WTC11 (cell line): ENCODE data around the gene CHRNA4. TPM values are rescaled to one million over a fixed set of nuclear protein-coding genes. Genes with fewer than 3 reads are reported as not detected.
A peak's percentile ranks its signal among the peaks of the same experiment; 100 is the strongest.

ENCODE experiments used
- ATAC-seq: fragments of 200-7000 bp; cut with Tn5 transposase; 2 replicates; pipeline ENCODE4 v1.10.0; 2021; ENCODE audit warnings: mild to moderate bottlenecking, moderate library complexity
- CTCF ChIA-PET: fragments of 300-600 bp; sonication (Branson Sonifier 250); formaldehyde crosslinking; loops from one replicate; lab custom pipeline; 2021; ENCODE audit warnings: antibody characterized with exemption; lab: Charles Lee
- POLR2A ChIA-PET: fragments of 350-600 bp; sonication (Branson Sonifier 250); formaldehyde crosslinking; loops from one replicate; lab custom pipeline; 2021; ENCODE audit warnings: antibody characterized with exemption; lab: Charles Lee
- DNase-seq: peaks from one replicate; pipeline ENCODE4 v3.0.0; 2021; ENCODE audit warnings: low spot score
- H3K27ac Mint-ChIP-seq: 2 replicates; pipeline ENCODE4 v1.8.0; 2021; ENCODE audit warnings: mixed read lengths
- H3K27me3 Mint-ChIP-seq: 2 replicates; pipeline ENCODE4 v1.8.0; 2021; ENCODE audit warnings: low read depth, mild to moderate bottlenecking, moderate library complexity, mixed read lengths
- H3K36me3 Mint-ChIP-seq: 2 replicates; pipeline ENCODE4 v1.8.0; 2021; ENCODE audit warnings: mixed read lengths
- H3K4me1 Mint-ChIP-seq: 2 replicates; pipeline ENCODE4 v1.8.0; 2022; ENCODE audit warnings: mixed read lengths
- H3K4me3 Mint-ChIP-seq: 2 replicates; pipeline ENCODE4 v1.8.0; 2021; ENCODE audit warnings: mild to moderate bottlenecking, moderate library complexity, mixed read lengths
- H3K9me3 Mint-ChIP-seq: 2 replicates; pipeline ENCODE4 v1.8.0; 2021; ENCODE audit warnings: mixed read lengths
- ATF1 ChIP-seq: sonication (generic); formaldehyde crosslinking; IDR thresholded peaks from 2 replicates; pipeline ENCODE4 v1.8.1; 2023; ENCODE audit warnings: mild to moderate bottlenecking, moderate library complexity, missing genetic modification reagents
- CTCF ChIP-seq: fragments of 200-600 bp; IDR thresholded peaks from 2 replicates; pipeline ENCODE4 v1.8.0; 2022; ENCODE audit warnings: antibody characterized with exemption
- ELF4 ChIP-seq: sonication (generic); formaldehyde crosslinking; IDR thresholded peaks from 2 replicates; pipeline ENCODE4 v1.8.1; 2022; ENCODE audit warnings: low read depth, mild to moderate bottlenecking, moderate library complexity, missing genetic modification reagents
- EMX1 ChIP-seq: fragments of 250-450 bp; sonication (Bioruptor Pico); IDR thresholded peaks from 2 replicates; pipeline ENCODE4 v1.8.0; 2021; ENCODE audit warnings: mild to moderate bottlenecking
- ESRRA ChIP-seq: sonication (generic); formaldehyde crosslinking; IDR thresholded peaks from 2 replicates; pipeline ENCODE4 v1.8.1; 2022; ENCODE audit warnings: mild to moderate bottlenecking, missing genetic modification reagents, borderline replicate concordance
- ETV6 ChIP-seq: sonication (generic); formaldehyde crosslinking; IDR thresholded peaks from 2 replicates; pipeline ENCODE4 v1.8.1; 2022; ENCODE audit warnings: mild to moderate bottlenecking, missing genetic modification reagents
- FOXP1 ChIP-seq: sonication (generic); formaldehyde crosslinking; IDR thresholded peaks from 2 replicates; pipeline ENCODE4 v1.8.0; 2022; ENCODE audit warnings: missing genetic modification reagents, mild to moderate bottlenecking, moderate library complexity, borderline replicate concordance
- GTF2I ChIP-seq: fragments of 250-450 bp; sonication (Bioruptor Pico); conservative IDR thresholded peaks from 2 replicates; pipeline ENCODE4 v1.4.0; 2021; ENCODE audit warnings: mild to moderate bottlenecking
- MXD4 ChIP-seq: fragments of 250-450 bp; sonication (Bioruptor Pico); IDR thresholded peaks from 2 replicates; pipeline ENCODE4 v1.8.0; 2021; ENCODE audit warnings: mild to moderate bottlenecking, moderate library complexity, borderline replicate concordance
- SMAD4 ChIP-seq: sonication (generic); formaldehyde crosslinking; IDR thresholded peaks from 2 replicates; pipeline ENCODE4 v1.8.0; 2022; ENCODE audit warnings: mild to moderate bottlenecking, missing genetic modification reagents
- SOX15 ChIP-seq: fragments of 250-450 bp; sonication (Bioruptor Pico); IDR thresholded peaks from 2 replicates; pipeline ENCODE4 v1.9.0; 2021; ENCODE audit warnings: mild to moderate bottlenecking
- TP53 ChIP-seq: sonication (generic); formaldehyde crosslinking; IDR thresholded peaks from 2 replicates; pipeline ENCODE4 v1.8.1; 2023; ENCODE audit warnings: mild to moderate bottlenecking, missing genetic modification reagents
- ZMAT4 ChIP-seq: fragments of 250-450 bp; sonication (Bioruptor Pico); IDR thresholded peaks from 2 replicates; pipeline ENCODE4 v1.9.0; 2021; ENCODE audit warnings: mild to moderate bottlenecking
- ZNF121 ChIP-seq: sonication (generic); formaldehyde crosslinking; IDR thresholded peaks from 2 replicates; pipeline ENCODE4 v1.8.0; 2023; ENCODE audit warnings: missing genetic modification reagents
- ZNF232 ChIP-seq: sonication (generic); formaldehyde crosslinking; IDR thresholded peaks from 2 replicates; pipeline ENCODE4 v1.8.0; 2022; ENCODE audit warnings: mild to moderate bottlenecking, missing genetic modification reagents
- ZNF263 ChIP-seq: sonication (generic); formaldehyde crosslinking; IDR thresholded peaks from 2 replicates; pipeline ENCODE4 v1.8.1; 2022; ENCODE audit warnings: low read depth, mild to moderate bottlenecking, moderate library complexity, missing genetic modification reagents
- ZNF317 ChIP-seq: sonication (generic); formaldehyde crosslinking; IDR thresholded peaks from 2 replicates; pipeline ENCODE4 v1.8.1; 2023; ENCODE audit warnings: low read depth, mild to moderate bottlenecking, moderate library complexity, missing genetic modification reagents, borderline replicate concordance
- total RNA-seq: library from RNA; stranded (reverse); gene quantifications from 3 replicates; pipeline ENCODE4 v1.2.3, GENCODE V29; 2021
- TF ChIP-seq, protein P1 (sequence below): sonication (generic); formaldehyde crosslinking; IDR thresholded peaks from 2 replicates; pipeline ENCODE4 v1.8.0; 2022; ENCODE audit warnings: mild to moderate bottlenecking, missing genetic modification reagents
- TF ChIP-seq, protein P2 (sequence below): sonication (generic); formaldehyde crosslinking; IDR thresholded peaks from 2 replicates; pipeline ENCODE4 v1.8.0; 2023; ENCODE audit warnings: mild to moderate bottlenecking, missing genetic modification reagents
- TF ChIP-seq, protein P3 (sequence below): sonication (generic); formaldehyde crosslinking; IDR thresholded peaks from 2 replicates; pipeline ENCODE4 v1.8.1; 2023; ENCODE audit warnings: mild to moderate bottlenecking, missing genetic modification reagents, moderate library complexity

Gene CHRNA4
- total RNA-seq, 1 experiment from 2014 or later = 2.5 TPM

- H3K27ac Mint-ChIP-seq = no peak overlapping the region
- peaks cover 12% of the 10 kb centered on the region for H3K4me1 Mint-ChIP-seq
- ATAC-seq = no peak
- no peaks in the 10 kb centered on the region for H3K9me3 Mint-ChIP-seq
- no peaks in the 10 kb centered on the region for H3K36me3 Mint-ChIP-seq
- H3K27me3 Mint-ChIP-seq = peaks cover 9% of the 10 kb centered on the region
- peak; percentile 91 for TF ChIP-seq ZNF263 (CRISPR knock-in tag)
- TF ChIP-seq, protein P1, sequence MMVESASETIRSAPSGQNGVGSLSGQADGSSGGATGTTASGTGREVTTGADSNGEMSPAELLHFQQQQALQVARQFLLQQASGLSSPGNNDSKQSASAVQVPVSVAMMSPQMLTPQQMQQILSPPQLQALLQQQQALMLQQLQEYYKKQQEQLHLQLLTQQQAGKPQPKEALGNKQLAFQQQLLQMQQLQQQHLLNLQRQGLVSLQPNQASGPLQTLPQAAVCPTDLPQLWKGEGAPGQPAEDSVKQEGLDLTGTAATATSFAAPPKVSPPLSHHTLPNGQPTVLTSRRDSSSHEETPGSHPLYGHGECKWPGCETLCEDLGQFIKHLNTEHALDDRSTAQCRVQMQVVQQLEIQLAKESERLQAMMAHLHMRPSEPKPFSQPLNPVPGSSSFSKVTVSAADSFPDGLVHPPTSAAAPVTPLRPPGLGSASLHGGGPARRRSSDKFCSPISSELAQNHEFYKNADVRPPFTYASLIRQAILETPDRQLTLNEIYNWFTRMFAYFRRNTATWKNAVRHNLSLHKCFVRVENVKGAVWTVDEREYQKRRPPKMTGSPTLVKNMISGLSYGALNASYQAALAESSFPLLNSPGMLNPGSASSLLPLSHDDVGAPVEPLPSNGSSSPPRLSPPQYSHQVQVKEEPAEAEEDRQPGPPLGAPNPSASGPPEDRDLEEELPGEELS (CRISPR knock-in tag) = no peak
- POLR2A ChIA-PET = no interaction called here
- H3K4me3 Mint-ChIP-seq = no peak overlapping the region
- CTCF ChIA-PET = interaction anchor here (0.7 to 2.6 kb wide), 3 partner anchors 12 to 24 kb away, joined by 3 to 21 read pairs (median 9); no protein-coding TSS in a partner anchor
- no peak for DNase-seq
Measured at GRCh38 chr20:63365601-63366389, 4.6 kb upstream of the CHRNA4 start.

- POLR2A ChIA-PET = no interaction called here
- H3K27ac Mint-ChIP-seq = no peak overlapping the region; the same call in 1 of the 2 replicates
Measured at GRCh38 chr20:63364801-63365585, 3.8 kb upstream of the CHRNA4 start.

GRCh38 chr20:63363981-63364561 lies 2.9 kb upstream of the CHRNA4 start:
- H3K9me3 Mint-ChIP-seq = no peaks in the 10 kb centered on the region
- TF ChIP-seq ZNF317 (no peak), ZNF232 (no peak), EMX1 (CRISPR knock-in tag) (no peak), ZNF121 (CRISPR knock-in tag) (no peak), ZMAT4 (CRISPR knock-in tag) (no peak), SOX15 (CRISPR knock-in tag) (no peak), SMAD4 (no peak), ETV6 (CRISPR knock-in tag) (no peak)
- TF ChIP-seq, protein P2, sequence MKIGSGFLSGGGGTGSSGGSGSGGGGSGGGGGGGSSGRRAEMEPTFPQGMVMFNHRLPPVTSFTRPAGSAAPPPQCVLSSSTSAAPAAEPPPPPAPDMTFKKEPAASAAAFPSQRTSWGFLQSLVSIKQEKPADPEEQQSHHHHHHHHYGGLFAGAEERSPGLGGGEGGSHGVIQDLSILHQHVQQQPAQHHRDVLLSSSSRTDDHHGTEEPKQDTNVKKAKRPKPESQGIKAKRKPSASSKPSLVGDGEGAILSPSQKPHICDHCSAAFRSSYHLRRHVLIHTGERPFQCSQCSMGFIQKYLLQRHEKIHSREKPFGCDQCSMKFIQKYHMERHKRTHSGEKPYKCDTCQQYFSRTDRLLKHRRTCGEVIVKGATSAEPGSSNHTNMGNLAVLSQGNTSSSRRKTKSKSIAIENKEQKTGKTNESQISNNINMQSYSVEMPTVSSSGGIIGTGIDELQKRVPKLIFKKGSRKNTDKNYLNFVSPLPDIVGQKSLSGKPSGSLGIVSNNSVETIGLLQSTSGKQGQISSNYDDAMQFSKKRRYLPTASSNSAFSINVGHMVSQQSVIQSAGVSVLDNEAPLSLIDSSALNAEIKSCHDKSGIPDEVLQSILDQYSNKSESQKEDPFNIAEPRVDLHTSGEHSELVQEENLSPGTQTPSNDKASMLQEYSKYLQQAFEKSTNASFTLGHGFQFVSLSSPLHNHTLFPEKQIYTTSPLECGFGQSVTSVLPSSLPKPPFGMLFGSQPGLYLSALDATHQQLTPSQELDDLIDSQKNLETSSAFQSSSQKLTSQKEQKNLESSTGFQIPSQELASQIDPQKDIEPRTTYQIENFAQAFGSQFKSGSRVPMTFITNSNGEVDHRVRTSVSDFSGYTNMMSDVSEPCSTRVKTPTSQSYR = no peak
- TF ChIP-seq, protein P3, sequence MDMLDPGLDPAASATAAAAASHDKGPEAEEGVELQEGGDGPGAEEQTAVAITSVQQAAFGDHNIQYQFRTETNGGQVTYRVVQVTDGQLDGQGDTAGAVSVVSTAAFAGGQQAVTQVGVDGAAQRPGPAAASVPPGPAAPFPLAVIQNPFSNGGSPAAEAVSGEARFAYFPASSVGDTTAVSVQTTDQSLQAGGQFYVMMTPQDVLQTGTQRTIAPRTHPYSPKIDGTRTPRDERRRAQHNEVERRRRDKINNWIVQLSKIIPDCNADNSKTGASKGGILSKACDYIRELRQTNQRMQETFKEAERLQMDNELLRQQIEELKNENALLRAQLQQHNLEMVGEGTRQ (CRISPR knock-in tag) = no peak
- TF ChIP-seq, all 79 proteins: peak for 0
- H3K27ac Mint-ChIP-seq = no peak overlapping the region
- peaks cover 12% of the 10 kb centered on the region for H3K27me3 Mint-ChIP-seq
- ChIA-PET CTCF (interaction anchor here (0.6 to 4.3 kb wide), 9 partner anchors 10 to 140 kb away, joined by 3 to 68 read pairs (median 4); no protein-coding TSS in a partner anchor), POLR2A (no interaction called here)
- H3K4me1 Mint-ChIP-seq = peaks cover 14% of the 10 kb centered on the region
- no peak for ATAC-seq
- DNase-seq = no peak
- no peaks in the 10 kb centered on the region for H3K36me3 Mint-ChIP-seq
- no peak overlapping the region for H3K4me3 Mint-ChIP-seq

More at GRCh38 chr20:63364801-63365585, 3.8 kb upstream of the CHRNA4 start:
- ATAC-seq (no peak), DNase-seq (no peak)
- TF ChIP-seq CTCF (no peak), TP53 (CRISPR knock-in tag) (no peak), ATF1 (CRISPR knock-in tag) (no peak), ELF4 (CRISPR knock-in tag) (no peak), FOXP1 (0 out of 2 replicates have a peak, but pooled peaks have one; percentile 21), GTF2I (CRISPR knock-in tag) (no peak), MXD4 (CRISPR knock-in tag) (no peak), ESRRA (no peak)
- Mint-ChIP-seq H3K4me1 (peaks cover 12% of the 10 kb centered on the region), H3K9me3 (no peaks in the 10 kb centered on the region), H3K36me3 (no peaks in the 10 kb centered on the region), H3K27me3 (peaks cover 9% of the 10 kb centered on the region), H3K4me3 (no peak overlapping the region)
- CTCF ChIA-PET = interaction anchor here (0.9 to 4.3 kb wide), 4 partner anchors 12 to 56 kb away, joined by 3 to 68 read pairs (median 10); no protein-coding TSS in a partner anchor
